CD4-positive, alpha-beta T cell treated with Interleukin-6 at 100 ng/mL for 8 hours (primary cell): ENCODE results near the gene HAND1.
"Not testable (repeated sequence)": the region's sequence is repeated elsewhere in the genome, so short reads cannot be mapped to it uniquely, and the experiment has no call there.

ENCODE experiments used
- DNase-seq: peaks from one replicate; pipeline ENCODE4 v3.0.0-alpha.2; 2020; ENCODE audit warnings: mixed read lengths, low spot score

The HAND1 gene

DNA sequence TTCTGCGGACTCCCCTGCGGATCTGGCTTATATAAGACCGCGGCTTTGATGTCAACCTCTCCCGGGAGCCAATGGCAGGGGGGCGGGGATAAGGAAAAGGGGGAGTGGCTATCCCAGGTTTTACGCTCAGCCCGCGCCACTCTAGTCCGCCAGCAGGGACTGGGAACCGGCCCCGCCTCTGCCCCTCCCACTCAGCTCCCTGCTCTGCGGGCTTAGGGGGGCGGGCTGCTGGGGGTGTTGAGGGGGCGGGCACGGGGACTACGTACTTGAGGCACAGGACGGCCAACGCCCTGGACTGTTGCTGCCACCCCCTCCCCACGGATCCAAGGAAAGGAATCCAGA is at the start of gene HAND1:
Gene HAND1 (minus strand): TSS at position 4 of the 342 bp plus-strand sequence. CDS start 219 bp downstream, outside the sequence.
- no peak for DNase-seq

DNA sequence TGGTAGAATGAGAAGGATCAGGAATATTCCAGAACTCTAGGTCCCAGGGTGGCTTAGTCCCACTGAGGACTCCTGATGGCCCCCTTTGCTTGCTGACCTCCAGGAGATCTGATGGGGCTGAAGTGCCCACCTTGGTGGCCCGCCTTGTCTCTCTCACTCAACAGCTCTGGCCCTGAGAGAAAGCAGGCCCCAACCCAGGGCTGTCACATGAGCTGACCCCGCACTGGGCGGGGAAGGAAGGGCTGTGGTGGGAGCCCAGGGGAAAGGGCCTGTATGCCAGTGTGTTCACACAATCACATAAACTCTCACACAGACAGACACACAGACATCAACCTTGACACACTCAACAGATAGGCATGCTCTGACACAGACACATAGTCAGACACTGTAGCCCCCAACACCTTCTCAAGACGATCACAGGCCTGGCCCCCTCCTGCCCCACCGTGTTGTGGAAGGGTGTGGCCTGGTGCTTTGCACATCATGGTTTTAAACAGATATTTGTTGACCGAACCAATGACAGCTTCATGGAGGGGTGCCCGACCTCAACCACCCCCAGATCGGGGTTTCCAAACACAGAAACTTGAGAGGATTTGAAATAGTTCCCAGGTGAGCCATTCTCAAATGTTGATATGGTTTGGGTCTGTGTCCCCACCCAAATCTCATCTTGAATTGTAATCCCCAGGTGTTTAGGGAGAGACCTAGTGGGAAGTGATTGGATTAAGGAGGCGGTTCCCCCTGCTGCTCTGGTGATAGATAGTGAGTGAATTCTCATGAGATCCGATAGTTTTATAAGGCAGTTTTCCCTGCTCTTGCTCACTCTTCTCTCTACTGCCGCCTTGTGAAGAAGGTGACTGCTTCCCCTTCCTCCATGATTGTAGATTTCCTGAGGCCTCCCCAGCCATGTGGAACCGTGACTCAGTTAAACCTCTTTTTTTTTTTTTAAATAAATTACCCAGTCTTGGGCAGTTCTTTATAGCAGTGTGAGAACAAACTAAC is 48.5 kb upstream of the HAND1 start:
- no peak for DNase-seq

DNA sequence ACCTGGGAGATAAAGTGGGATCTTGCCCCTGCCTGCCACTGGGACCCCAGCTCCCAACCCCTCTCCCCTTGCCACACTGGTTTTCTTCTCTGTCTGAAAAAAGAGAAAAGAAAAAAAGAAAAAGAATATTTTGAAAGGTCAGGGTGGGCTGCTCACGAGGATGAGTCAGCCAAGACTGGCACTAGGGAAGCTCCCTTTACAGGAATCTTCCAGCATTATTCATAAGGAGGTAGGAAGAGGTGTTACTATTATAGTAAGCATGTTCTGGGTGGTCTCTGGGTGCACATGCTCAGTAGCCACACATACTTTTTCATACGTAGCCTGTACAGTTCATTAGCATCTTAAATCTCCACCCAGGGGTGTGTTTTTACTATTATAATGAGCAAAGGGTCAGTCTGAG is 46.8 kb upstream of the HAND1 start:
- no peak for DNase-seq

DNA sequence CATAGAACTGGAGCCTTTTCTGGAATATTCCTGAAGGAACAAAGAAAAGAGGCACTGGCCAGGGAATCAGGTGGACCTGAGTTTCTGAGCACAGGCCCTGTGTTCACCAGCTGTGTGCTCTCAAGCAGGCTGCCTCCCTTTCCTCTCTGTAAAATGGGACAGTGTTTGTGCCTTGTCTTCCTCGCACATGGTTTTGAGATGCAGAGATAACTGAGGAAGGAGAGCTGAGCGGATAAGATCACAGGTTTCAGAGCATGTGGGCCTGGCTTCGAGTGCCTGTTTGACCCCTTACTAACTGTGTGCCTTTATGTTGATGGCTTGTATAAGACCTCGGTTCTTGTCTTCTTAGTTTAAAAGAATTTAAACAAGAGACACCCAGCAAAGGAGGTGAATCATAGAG is 46.2 kb upstream of the HAND1 start:
- DNase-seq, result no peak

DNA sequence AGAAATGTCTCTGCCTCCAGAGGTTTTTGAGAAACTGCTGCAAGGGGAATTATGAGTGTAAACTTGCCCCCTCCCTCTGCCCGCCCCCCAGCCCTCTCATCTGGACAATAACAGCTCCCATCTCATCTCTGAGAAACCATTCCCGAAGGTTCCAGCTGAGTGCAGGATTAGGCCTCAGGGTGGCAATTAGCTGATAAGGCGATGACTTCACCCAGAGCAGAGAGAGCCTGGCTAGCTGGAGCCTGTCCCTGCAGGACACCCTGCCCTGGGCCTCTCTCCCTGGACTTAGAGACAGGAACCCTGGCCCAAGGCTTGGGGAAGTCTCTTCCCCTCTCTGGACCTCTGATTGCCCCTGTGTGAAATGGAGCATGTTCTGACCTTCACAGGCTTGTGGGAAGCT is 45.7 kb upstream of the HAND1 start:
- DNase-seq, result no peak

DNA sequence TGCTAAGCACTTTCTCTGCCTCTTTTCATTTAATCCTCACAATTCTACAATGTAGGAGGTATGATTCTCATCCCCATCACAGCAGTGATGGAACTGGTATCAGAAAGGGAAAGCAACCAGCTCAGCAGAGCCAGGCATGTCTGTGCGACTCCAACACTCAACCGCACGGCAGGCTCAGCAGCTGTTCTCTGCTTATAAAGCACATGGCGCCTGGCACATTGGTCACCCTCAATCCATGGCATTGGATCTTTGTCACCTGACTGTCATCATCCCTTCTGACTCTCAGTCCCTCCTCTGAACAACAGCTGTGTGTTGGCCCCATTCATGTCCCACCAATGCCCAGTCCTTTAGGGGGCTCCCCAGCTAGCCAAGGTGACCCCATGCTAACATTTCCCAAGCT is 45.1 kb upstream of the HAND1 start:
- DNase-seq, result no peak

DNA sequence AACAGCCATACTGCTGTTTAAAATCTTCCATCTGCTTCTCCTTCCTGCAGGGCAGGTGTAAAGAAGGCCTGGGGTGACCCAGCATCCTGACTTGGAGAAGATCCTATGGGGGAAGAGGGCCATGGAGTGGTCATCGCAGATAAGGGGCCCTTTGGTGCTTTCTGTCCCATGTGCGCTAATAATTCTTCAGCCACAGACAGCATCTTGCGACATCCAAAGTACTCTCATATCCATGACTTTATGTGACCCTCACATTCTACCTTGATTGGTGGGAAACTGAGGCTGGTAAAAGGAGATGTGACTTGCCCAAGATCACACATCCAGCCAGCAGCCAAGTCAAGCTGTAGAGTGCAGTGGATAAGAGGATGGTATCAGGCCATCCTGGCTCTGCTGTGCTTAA is 44.3 kb upstream of the HAND1 start:
- no peak for DNase-seq

DNA sequence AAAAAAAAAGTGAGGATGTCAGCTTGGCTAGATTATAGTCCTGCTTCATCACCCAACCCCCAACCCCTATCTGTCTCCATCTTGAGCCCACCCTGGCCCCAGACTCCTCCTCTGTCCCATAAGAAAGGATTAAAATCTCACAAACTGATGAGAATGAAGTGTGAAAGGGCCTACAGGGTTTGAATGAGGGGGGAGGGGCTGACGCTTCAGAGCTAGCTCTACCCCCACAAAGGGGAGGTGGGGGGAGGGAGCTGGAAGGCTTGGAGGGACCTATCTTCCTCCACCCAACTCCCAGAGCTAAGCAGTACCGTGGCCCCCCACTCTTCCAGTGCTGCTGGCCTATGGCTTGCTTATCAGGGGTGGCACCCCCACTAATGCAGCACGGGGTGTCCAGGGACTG is 43.7 kb upstream of the HAND1 start:
- DNase-seq, result no peak

DNA sequence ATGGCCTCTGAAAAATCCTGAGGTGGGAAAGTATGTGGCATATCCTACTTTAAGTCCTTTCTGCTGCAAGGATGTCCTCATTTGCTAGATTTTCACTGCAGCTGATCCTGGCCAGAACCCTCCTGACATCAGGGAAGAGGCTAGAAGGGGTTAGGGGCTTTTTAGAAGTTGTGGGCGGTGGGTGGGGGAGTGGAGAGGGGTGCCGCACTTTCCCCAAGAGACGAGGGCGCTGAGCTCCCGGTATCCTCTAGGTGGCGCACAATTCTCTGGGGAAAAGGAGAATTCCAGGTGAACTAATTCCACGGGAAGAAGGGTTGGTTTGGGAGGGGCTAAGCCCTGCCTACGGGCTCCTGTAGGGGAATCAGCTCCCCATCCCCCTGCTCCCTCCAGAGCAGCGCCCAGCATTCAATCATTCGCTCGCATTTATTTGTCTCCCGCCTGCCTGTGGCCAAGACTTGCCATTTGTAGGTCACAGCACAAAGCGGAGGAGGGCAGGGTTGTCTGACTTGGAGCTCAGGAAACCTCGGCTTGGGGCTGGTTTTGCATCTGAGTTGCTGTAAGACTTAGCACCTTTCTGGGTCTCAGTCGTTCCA is 42.9 kb upstream of the HAND1 start:
- DNase-seq, result no peak

DNA sequence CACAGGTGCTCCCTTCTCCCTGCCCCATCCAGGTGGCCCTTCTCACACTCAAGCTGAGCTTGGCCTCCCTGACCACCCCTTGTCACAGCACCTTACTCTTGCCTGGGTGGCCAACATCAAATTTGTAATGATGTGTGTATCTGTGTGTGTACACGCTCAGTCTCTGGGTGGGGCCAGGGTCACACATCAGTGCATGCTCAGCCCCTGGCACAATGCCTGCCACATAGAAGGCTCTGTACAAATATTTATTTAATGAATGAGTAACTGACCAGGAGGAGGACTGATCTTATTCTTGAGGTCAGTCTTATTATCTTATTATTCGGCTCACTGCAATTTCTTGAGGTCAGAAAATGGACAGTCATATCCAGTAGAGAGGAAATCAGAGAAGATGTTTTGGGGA is 41.3 kb upstream of the HAND1 start:
- DNase-seq, result no peak

DNA sequence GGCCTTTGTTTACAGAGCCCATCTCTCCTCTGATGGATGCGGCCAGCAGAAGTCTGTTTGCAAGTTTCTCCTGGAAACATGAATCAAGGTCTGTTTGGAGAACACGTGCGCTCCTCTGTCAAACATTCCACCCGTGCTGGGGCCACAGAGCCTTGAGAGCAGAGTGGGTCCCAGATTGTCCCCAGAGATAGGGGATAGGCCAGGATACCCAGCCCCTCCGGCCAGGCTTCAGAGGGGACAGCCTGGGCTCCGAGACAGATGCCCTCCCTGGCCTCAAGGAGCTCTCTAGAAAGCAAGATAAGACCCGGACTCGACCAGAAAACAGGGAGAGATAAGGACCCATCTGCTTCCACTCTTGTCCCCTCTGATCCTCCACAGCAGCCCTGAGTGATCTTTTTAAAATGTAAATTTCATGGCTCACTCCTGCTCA is 40.4 kb upstream of the HAND1 start:
- no peak for DNase-seq

DNA sequence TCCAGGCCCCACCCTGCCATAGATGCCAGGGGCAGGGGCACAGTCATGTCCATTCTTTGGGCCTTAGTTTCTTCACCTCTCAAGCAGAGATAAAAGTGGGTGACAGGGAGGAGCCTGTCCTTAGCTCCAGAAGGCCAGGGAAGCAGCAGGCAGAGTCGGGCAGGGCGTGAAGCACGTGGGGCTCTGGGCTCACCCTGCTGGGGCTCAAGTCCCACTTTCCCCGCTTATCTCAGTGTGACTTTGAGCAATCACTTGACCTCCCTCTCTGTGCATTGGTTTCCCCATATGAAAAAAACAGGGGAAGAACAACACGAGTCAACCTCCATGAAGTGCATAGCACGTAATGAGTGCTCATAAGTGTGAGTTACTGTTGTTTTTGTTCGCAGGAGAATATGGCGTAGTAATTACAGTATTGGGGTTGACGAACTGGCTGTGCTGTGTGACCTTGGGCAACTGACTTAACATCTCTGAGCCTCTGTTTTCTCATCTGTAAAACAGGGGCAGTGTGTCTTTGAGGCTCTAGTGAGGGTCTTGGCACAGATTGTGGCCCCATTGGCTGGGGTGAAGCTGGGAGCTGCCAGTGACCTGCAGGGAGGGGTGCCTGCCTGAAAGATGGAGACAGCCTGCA is 39.9 kb upstream of the HAND1 start:
- DNase-seq, result no peak

DNA sequence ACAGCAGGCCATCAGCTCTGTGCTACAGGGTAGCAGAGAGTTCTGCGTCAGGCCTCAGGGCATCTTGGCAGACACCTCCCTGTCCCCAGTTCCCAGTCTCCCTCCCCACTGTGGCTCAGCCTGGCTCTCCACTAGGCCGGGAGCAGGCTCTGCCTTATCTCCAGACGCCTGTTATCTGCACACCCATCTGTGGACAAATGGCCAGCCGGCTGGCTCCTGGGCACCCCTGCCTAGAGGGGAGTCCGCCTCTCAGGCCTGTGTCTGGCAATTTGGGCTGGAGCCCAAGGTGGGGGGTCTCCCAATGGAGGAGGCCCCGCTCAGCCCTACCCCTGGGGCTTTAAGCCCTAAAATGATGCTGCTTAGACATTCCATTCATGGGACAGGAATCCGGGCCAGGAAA is 39.2 kb upstream of the HAND1 start:
- no peak for DNase-seq

DNA sequence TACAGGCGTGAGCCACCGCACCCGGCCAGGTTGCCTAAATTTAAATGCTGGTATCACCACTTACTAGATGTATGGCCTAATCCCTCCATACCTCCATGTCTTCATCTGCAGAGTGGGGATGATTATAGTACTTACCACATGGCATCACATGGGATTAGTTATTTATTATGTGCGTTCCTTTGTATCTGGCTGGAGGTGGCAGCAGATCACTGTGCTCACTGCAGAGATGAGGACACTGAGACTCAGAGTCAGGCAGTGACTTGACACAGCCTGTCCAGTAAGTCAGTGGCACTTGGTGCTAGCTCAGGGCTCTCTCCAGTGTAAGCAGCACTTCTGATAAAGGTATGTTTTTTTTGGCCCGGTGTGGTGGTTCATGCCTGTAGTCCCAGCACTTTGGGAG is 38.4 kb upstream of the HAND1 start:
- DNase-seq, result no peak

DNA sequence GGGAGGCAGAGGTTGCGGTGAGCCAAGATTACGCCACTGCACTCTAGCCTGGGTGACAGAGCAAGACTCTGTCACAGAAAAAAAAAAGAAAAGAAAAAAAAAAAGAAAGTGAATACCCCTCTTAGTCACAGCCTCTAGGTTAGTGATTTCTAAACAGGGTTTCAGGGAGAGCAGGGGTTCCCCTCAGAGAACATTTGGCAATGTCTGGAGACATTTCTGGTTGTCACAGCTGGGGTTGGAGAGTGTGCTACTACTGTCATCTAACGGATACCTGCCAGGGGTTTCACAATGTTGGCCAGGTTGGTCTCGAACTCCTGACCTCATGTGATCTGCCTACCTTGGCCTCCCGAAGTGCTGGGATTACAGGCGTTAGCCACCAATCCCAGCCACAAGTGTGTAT is 37.5 kb upstream of the HAND1 start:
- DNase-seq, result not testable (repeated sequence)

DNA sequence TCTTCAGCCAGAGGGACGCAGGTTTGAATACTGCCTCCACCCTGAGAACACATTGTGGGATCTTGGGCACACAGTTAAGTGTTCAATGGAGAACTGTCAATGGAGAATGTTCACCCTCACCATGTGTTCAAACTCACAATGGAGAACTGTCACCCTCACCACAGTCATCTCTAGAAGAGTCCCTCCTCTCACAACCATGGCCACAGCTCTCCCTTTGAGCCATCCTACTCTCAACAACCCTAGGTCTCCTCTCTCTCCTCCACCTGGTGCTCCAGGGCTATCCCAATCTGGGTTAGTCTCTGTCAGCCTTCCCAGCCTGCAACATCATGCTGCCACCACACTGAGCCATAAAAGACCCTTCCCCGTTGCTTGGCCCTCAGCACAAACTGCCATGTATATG is 36.3 kb upstream of the HAND1 start:
- DNase-seq, result no peak

DNA sequence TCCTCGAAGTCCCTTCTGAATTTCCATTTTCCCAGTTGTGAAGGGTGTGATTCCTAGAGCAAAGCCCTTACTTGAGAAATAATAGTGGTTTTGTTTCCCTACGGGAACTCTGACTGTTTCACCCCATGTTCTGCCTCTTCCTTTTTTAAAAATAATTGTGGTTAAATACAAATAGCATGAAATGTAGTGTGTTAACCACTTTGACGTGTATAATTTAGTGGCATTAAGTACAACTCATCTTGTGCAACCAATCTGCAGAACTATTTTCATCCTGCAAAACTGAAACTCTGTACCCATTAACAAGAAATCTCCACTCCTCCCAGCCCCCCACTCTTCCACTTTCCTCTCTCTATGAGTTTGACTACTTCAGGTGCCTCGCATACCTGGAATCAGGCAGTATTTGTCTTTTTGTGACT is 35.6 kb upstream of the HAND1 start:
- no peak for DNase-seq

DNA sequence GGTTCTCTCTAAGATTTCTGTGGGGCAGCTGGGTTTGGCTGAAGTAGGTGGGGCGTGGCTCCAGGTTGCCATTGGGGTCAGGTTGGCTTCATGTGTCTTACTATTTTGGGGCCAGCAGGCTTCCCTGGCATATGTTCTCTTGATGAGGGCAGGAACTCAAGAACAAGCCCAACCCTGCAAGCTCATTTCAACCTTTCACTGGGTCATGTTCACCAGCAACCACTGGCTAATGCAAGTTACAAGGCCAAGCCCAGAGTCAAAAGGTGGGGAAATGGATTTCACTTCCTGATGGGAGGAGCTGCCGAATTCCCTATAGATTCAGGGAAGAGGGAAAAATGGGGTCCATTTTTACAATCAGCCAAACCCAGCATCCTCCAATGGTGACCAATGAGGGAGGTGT is 34.0 kb upstream of the HAND1 start:
- DNase-seq, result no peak

DNA sequence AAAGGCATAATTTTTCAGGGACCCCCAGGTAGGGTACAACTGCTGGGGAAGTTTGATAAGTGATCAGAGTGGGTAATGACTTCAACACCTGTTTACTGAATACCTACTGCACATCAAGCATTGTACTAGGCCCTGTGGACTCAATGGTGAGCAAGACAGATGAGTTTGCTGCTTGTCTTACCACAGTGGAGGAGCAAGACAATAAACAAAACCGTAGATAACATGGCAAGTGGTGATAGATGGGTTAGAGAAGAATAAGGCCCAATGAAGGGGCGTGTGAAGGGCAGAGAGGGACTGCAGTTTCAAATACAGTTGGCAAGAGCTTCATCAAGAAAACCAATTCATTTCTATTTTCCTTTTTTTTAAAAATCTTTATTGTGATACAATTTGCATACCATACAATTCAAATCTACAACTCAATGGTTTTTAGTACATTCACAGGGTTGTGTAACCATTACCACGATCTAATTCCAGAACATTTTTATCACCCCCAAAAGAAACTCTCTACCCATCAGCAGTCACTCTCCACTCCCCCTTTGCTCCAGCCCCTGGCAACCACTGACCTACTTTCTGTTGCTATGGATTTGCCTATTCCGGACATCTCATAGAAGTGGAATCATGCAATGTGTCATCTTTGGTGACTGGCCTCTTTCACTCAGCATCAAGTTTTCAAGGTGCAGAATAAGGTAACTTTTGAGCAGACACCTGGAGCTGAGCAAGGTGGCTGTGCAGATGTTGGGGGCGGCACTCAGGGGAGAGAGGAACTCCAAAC is 31.9 kb upstream of the HAND1 start:
- DNase-seq, result no peak

DNA sequence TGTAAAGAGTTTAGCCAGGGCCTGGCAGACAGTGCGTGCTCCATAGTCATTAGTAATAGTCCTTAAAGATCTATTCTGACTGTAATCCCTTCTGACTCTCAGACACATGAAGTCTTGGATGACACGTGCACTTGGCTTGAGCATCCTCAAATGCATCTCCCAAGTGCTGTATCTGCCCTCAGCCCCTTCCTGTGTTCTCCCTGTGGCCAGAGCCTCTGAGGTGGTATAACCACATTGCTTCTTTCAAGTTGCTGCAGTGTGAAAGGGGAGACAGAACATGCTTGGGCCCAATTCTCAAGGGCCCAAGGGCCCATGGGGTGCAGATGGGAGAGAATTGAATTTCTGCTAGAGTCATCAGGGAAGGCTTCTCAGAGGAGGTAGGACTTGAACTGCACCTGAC is 30.1 kb upstream of the HAND1 start:
- DNase-seq, result no peak

DNA sequence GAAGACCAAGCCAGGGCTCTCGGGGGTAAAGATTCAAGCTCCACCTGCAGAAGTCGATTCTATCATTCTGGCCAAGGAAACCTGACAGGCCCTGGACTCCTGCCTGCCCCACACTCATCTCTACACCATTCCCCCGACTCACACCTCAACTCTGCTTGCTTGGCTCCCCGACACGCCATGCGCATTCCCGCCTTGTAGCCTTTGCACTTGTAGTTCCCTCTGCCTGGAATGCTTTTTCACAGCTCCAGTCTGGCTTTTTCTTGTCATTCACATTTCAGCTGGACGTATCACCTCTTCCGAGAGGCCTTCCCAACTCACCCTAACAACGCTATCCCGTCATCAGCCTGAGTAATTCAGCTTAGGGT is 28.7 kb upstream of the HAND1 start:
- no peak for DNase-seq

DNA sequence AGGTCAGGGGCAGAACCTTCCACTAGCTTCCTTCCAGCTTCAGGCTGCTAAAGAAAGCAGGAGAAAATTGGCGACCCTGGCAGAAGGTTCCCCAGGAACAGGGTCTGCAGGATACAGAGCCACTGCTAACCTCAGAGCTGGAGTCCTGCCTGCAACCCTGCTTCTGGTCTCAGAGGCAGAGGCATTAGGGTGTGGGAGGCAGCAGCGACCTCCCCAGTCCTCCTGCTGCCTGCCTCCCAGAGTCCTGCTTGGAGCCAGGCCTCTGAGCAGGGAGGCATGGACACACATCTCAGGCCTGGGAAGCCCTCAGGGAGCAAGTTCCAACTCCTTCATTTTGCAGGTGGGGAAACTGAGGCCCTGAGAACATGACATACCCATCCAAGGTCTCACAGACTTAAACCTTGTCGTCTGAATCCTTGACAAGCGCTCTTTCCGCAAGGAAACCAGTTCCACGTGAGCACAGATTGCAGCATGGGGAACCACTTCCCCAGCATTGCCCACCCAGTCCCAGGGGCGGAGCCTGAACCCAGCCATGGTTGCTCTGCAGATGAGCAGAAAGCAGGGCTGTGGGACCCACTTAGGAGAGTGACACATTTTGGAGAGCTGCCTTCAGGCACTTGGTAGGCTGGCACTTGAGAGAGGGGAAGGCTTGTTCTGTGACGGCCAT is 28.2 kb upstream of the HAND1 start:
- DNase-seq, result no peak
